Chondrocyte (in vitro differentiated cells): ENCODE measurements around the gene RASA2. TPM values are rescaled to one million over a fixed set of nuclear protein-coding genes. Genes with fewer than 3 reads are reported as not detected.

Experiments
- DNase-seq: peaks from one replicate; pipeline ENCODE4 v3.0.0; 2021; ENCODE audit warnings: mixed read lengths, low spot score
- H3K27ac Mint-ChIP-seq: one replicate; pipeline ENCODE4 v1.8.0; 2021; ENCODE audit warnings: mild to moderate bottlenecking, moderate library complexity, mixed read lengths; ENCODE audit not compliant: unreplicated experiment
- H3K27me3 Mint-ChIP-seq: 2 replicates; pipeline ENCODE4 v1.8.0; 2021; ENCODE audit warnings: low read depth, mixed read lengths
- H3K36me3 Mint-ChIP-seq: 2 replicates; pipeline ENCODE4 v1.8.0; 2021; ENCODE audit warnings: low read depth, mixed read lengths
- H3K4me1 Mint-ChIP-seq: 2 replicates; pipeline ENCODE4 v1.8.0; 2021; ENCODE audit warnings: low read depth, mild to moderate bottlenecking, mixed read lengths
- H3K4me3 Mint-ChIP-seq: one replicate; pipeline ENCODE4 v1.8.0; 2021; ENCODE audit warnings: mild to moderate bottlenecking, moderate library complexity, mixed read lengths; ENCODE audit not compliant: unreplicated experiment
- H3K9me3 Mint-ChIP-seq: 2 replicates; pipeline ENCODE4 v1.8.0; 2021; ENCODE audit warnings: low read depth, mixed read lengths
- total RNA-seq: library from RNA; stranded (reverse); gene quantifications from 3 replicates; pipeline ENCODE4 v1.2.1, GENCODE V29; 2021
- TF ChIP-seq, protein P1 (sequence below): fragments of 200-600 bp; sonication (generic); IDR thresholded peaks from 2 replicates; pipeline ENCODE4 v1.5.0; 2021; ENCODE audit warnings: antibody characterized with exemption, mild to moderate bottlenecking, moderate library complexity

The RASA2 gene
- total RNA-seq, 1 donor from 2014 or later, result 8.5 TPM

DNA sequence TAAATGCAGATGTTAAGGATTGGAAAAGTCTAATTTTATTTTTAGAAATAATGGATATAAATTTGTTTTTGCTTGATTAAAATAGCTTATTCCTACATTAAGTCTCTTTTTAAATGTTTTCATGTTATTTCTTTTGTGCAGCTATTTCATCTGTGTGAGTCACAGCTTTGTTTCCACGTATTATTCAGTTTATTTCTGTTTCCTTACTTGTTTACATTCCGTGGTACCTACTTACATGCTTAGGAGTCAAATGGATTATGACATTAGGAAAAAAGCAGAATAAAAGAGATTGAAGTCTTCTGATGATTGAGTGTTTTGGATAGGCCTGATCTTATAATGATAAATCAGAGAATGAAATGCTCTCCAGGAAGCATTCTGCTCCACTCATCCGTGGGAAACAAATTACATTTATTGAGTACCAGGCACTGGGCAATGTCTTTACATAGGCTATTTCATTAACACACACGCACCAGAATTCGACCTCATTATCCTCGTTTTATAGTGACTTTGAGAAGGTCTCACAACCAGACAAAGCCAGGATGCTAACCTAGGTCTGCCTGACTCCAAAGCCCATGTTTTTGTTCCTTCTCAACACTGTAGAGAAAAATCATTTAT is 38.1 kb upstream of the RASA2 start:
- no peak for DNase-seq
- no peaks in the 10 kb centered on the region for H3K27me3 Mint-ChIP-seq
- no peak overlapping the region for H3K27ac Mint-ChIP-seq
- no peaks in the 10 kb centered on the region for H3K9me3 Mint-ChIP-seq
- TF ChIP-seq, protein P1, sequence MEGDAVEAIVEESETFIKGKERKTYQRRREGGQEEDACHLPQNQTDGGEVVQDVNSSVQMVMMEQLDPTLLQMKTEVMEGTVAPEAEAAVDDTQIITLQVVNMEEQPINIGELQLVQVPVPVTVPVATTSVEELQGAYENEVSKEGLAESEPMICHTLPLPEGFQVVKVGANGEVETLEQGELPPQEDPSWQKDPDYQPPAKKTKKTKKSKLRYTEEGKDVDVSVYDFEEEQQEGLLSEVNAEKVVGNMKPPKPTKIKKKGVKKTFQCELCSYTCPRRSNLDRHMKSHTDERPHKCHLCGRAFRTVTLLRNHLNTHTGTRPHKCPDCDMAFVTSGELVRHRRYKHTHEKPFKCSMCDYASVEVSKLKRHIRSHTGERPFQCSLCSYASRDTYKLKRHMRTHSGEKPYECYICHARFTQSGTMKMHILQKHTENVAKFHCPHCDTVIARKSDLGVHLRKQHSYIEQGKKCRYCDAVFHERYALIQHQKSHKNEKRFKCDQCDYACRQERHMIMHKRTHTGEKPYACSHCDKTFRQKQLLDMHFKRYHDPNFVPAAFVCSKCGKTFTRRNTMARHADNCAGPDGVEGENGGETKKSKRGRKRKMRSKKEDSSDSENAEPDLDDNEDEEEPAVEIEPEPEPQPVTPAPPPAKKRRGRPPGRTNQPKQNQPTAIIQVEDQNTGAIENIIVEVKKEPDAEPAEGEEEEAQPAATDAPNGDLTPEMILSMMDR, result no peak
- peaks cover 13% of the 10 kb centered on the region for H3K4me1 Mint-ChIP-seq
- H3K4me3 Mint-ChIP-seq, result no peak overlapping the region
- peaks cover 20% of the 10 kb centered on the region for H3K36me3 Mint-ChIP-seq

DNA sequence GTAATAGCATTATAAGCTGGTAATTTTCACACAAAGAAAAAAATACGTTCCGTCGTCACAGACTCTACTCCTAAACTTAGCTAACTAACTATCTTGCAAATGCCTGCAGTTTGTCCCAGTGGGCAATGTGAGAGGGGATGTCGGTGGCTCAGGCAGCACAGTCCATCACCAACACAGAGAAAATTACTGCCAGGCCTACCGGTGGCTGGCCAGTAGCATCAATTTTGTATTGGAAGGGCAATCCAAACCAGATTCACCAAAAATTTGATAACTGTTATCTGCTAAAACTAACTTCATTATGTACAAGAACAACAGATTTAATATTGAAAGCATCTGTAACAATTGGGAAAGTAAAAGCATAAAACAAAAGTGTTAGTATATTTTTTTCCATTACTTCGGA is 37.4 kb upstream of the RASA2 start:
- no peak for DNase-seq
- no peaks in the 10 kb centered on the region for H3K9me3 Mint-ChIP-seq
- peaks cover 13% of the 10 kb centered on the region for H3K4me1 Mint-ChIP-seq
- TF ChIP-seq, protein P1, result no peak
- no peak overlapping the region for H3K27ac Mint-ChIP-seq
- no peaks in the 10 kb centered on the region for H3K27me3 Mint-ChIP-seq
- H3K36me3 Mint-ChIP-seq, result peaks cover 13% of the 10 kb centered on the region
- no peak overlapping the region for H3K4me3 Mint-ChIP-seq

DNA sequence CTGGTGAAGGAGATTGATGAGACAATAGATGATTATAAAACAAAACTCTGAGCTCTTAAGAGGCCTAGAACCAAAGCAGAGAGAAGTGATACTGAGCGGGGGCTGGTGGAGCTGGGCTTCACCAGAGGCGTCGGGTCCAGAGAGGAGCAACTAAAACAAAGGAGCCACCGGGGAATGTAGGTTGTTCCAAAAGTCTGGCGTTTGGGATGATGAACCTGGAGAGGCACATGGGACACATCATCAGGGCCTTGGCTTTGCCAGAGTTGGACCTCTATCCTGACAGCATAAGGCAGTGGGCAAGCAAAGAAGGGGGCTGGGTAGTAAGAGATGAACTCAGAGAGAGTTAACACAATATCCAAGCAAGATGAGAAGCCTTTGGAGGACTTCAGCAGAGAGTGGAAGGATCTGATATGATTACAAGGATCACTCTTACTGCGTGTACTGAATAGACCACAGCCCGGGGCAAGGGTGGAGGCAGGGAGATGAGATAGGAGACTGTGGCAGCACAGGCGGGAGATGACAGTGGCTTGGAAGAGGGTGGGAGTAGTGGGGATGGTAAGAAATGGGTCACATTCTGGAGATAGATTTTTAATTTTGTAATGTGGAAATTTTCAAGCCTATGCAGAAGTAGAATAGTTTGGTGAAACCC is 36.0 kb upstream of the RASA2 start:
- H3K4me1 Mint-ChIP-seq, result peaks cover 22% of the 10 kb centered on the region
- H3K27me3 Mint-ChIP-seq, result no peaks in the 10 kb centered on the region
- H3K4me3 Mint-ChIP-seq, result no peak overlapping the region

GRCh38 chr3:141452045-141452444 is 34.8 kb upstream of the RASA2 start:
- no peaks in the 10 kb centered on the region for H3K27me3 Mint-ChIP-seq
- no peak overlapping the region for H3K27ac Mint-ChIP-seq
- peaks cover 28% of the 10 kb centered on the region for H3K4me1 Mint-ChIP-seq
- DNase-seq, result no peak
- no peaks in the 10 kb centered on the region for H3K9me3 Mint-ChIP-seq
- TF ChIP-seq, protein P1, result peak; percentile 90
- H3K36me3 Mint-ChIP-seq, result peaks cover 3% of the 10 kb centered on the region
- no peak overlapping the region for H3K4me3 Mint-ChIP-seq

More for the DNA sequence above, 36.0 kb upstream of the RASA2 start:
- TF ChIP-seq, protein P1, result no peak
- no peak for DNase-seq
- Mint-ChIP-seq H3K27ac (no peak overlapping the region), H3K9me3 (no peaks in the 10 kb centered on the region), H3K36me3 (peaks cover 3% of the 10 kb centered on the region)

- Mint-ChIP-seq H3K9me3 (no peaks in the 10 kb centered on the region), H3K27ac (no peak overlapping the region), H3K27me3 (no peaks in the 10 kb centered on the region), H3K36me3 (no peaks in the 10 kb centered on the region), H3K4me1 (peaks cover 35% of the 10 kb centered on the region), H3K4me3 (no peak overlapping the region)
- DNase-seq, result no peak
- TF ChIP-seq, protein P1, result no peak
Measured at GRCh38 chr3:141452773-141453172, 34.1 kb upstream of the RASA2 start.
